Measurements from ENCODE around the gene MYH14.

Gene MYH14

DNA sequence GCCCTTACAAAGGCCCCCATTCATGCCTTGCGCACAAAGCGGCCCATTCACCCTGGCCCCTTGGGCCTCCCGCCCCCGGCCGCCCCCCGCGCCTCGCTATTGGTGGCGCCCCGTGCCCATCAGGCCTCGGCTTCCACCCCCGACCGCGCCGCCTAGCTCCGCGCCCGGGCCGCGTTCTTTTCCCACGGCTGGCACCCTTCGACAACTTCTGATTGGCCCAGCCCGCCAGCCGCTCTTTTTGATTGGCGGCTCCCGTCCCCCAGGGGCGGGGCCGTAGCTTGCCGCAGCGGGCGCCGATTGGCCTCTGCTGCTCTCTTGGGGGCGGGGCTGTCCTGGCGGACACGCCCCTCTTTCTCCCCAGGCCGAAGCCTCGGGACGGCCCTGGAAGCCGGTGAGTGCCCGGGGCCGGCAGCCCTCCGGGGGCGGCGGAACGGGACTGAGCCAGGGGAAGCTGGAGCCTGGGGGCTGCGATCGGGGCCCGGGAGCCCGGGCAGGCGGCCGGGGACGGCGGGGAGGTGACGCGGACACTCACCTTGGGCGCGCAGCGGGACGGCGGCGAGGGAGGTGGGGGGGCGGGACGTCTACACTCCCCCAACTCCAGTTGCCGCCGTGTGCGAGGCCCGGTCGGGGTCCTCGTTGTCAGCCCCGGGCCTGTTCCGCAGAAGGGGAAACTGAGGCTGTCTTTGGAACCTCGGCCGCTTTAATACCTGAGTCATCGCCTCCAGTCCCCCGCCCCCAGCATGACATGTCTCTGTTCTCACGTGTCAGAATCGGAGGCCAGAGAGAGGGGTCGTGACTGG is at the start of gene MYH14:
Gene MYH14 (plus strand): TSS at position 342 of the 800 bp plus-strand sequence. CDS start 6,744 bp downstream, outside the sequence.
- no peak for DNase-seq (ENCODE audit: low read depth, low spot score)

DNA sequence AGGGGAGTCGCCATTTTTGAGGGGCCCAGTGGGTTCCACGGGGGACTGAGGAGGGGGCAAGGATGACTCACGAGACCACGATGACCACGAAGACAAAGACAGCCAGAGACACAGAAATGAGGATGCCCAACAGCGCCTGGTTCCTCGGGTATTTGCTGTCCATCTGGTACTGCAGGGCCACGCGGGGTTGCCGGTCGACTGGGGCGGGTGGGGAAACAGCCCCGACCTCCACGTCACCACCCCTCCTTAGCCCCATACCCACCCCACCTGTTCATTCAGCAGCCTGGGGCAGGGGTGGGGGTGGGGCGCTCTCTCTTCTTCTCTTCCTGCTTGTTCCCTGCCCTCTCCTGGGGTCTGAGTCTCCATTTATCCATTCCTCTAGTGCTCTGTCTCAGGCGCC is 48.9 kb upstream of the MYH14 start:
- DNase-seq (ENCODE audit: low read depth, low spot score): no peak

DNA sequence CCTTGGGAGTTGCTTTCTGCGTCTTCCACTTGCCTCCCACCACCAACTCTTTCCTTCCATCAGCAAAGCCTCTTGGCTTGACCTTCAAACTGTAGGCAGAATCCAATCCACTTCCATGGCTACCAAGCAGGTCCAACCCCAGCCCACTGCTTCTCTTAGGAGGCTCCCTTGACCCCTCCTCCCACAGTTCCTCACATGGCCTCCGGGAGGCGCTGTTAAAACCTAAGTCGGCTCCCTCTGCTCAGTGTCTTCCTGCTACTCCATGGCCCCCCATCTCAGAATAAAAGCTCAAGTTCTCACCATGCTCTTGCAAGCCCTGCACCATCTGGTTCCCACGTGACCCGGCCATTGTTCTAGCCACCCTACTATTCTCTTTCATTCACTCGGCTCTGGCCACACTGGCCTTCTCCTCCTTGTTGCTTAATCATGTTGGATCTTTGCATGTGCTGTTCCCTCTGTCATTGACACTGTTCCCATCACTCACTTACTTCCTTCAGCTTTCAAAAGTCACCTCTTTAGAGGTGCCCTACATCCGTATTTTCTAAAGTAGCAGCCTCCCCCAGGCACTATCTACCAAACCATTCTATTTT is 47.8 kb upstream of the MYH14 start:
- DNase-seq (ENCODE audit: low read depth, low spot score): no peak

DNA sequence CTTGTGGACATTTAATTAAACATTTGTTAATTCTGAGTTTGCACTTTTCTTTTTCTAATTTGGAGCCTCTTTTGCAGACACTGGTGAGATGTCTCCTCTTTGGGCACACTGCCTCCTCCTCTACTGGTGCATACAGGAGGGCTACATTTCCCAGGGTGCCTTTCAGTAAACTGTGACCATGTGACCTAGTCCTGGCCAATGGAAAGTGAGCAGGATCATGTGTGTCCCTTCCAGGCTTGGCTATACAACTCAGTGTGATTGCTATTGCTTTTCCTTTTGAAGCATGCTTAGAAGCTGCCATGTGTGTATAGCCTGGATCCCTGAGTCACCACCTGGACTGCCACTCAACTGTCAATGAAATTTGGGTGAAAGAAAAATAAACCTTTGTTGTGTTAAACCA is 44.8 kb upstream of the MYH14 start:
- no peak for DNase-seq (ENCODE audit: low read depth, low spot score)

DNA sequence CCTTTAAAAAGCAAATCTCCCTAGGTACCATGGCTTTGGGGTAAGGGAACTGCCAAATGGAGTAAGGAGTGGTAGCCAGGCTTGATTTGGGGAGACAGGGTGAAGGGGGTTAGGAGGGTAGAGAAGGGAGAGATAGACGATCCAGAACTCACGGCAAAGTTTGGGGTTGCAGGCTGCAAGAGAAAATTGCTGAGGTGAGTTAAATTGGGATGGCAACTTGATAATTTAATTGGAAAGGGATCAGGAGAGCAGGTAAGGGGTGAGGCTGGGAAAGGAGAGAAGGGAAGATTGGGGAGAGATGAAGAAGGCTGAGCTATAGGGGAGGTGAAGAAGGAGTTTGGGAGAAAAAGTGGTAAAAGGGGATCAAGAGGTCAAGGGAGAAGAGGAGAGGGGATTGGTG is 44.3 kb upstream of the MYH14 start:
- no peak for DNase-seq (ENCODE audit: low read depth, low spot score)

DNA sequence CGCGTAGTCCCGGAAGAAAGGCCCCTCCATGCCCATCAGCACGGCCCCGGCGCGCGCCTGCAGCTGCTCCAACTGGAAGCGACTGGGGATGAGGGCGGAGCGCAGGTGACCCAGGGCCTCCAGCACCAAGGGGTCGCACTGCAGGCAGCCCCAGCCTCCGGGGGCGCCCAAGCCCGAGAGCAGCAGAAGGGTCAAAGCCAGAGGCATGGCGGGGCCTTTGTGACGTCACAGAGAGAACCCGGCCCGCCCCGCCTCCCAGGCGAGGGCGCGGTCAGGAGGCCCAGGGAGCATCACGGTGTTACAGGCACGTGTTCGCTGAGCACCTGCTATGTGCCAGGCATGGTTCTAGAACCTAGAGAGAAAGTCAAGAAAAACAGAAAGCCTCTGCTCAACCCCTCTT is 40.4 kb upstream of the MYH14 start, which contains the start of gene IZUMO2:
Gene IZUMO2 (minus strand): TSS at position 294 of the 400 bp plus-strand sequence. CDS start 87 bp downstream, at position 207.
- no peak for DNase-seq (ENCODE audit: low read depth, low spot score)

DNA sequence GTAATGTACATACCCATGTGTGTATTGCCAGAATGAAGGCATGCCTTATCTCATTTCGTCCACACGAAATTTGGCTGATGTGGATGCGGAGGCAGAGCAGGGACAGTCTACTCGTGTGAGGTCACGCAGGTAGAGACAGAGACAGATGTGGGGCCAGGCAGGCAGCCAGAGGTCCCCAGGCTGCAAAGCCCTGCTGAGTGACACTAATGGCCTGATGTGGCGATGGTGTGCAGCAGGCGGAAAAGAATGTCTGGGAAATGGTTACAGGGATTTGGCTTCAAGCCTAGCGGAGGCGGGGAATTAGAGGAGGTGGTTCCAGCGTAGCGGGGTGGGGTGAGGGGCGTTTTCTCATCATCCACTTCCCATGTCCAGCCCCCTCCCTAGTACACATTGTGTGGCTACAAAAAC is 36.1 kb upstream of the MYH14 start:
- DNase-seq (ENCODE audit: low read depth, low spot score): no peak

DNA sequence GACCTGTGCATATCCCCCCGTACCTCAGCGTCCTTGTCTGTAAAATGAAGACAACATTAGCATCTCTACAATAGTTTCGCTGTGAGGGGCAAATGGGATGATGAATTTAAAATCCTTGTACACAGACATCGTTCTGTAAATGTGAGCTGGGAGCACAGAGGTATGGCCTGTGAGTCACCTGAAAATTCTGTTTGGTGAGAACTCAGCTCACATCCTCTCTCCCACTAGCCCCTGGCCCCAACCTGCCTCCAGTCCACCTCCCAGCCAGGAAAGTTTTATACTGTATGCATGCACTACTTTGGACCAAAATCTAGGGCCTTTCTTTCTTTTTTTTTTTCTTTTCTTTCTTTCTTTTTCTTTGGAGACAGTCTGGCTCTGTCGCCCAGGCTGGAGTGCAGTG is 31.7 kb upstream of the MYH14 start:
- DNase-seq (ENCODE audit: low read depth, low spot score): no peak

DNA sequence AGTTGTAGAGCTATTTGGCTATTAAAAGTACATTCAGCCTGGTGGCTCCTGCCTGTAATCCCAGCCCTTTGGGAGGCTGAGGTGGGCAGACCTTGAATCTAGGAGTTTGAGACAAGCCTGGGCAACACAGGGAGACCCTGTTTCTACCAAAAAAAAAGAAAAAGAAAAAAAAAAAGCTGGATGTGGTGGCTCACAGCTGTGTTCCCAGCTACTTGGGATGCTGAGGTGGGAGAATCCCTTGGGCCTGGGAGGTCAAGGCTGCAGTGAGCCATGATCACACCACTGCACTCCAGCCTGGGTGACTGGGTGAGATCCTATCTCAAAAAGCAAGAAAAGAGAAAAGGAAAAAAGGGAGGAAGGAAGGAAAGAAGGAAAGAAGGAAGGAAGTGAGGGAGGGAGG is 30.7 kb upstream of the MYH14 start:
- no peak for DNase-seq (ENCODE audit: low read depth, low spot score)

DNA sequence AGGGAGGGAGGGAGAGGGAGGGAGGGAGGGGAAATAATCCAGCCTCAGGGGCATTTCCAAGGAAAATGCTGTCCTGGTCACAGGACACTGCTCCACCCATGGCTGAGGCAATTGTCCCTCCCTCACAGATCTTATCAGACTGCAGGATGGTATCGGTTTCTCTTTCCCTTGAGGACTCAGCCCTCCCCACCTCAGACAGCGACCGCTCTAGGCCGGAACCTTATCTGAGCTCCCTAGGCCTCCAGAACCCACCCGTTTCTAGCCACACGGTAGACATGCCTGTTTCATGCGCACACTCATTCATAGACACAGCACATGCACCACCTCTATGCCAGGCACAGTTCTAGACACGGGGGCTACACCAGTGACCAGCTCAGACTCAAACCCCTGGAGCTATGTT is 30.3 kb upstream of the MYH14 start:
- no peak for DNase-seq (ENCODE audit: low read depth, low spot score)

DNA sequence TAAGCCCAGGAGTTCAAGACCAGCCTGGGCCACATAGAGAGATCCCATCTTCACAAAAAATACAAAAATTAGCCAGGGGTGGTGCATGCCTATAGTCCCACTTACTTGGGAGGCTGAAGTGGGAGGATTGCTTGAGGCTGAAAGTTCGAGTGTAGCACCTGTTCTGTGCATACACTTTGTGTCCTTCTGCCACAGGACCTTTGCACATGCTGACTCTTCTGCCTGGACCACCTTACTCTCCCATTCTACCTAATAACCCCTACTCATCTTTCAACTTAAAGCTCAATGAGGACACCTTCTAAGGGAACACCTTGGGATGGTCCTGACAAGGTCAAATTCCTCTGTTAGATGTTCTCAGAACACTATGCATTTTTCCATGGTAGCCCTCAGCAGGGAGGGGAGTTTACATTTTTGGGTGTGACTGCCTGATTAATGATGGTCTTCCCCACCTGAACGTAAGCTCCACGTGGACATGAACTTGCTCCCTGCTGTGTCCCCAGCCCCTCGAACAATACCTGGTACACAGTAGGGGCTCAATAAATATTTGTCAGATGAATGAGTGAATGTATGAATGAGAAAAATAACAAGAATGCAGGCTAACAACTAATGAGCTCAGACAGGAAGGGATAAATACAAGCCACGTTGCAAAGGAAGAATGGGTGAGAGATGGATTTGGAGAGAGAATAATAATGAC is 29.2 kb upstream of the MYH14 start:
- DNase-seq (ENCODE audit: low read depth, low spot score): no peak

DNA sequence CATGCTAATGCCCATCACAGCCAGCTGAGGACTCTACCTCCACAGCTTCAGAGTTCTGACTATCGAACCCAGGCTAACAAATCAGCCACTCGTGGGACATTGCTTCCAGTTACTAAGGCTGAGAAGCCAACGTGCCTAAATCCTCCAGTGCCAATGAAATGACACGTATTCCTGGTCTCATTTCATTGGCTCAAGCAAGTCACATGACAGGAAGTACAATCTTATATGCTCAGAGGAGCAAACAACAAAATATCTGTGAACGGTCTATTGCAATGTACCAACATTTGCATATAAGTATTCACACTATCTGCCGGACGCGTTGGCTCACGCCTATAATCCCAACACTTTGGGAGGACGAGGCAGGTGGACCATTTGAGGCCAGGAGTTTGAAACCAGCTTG is 27.5 kb upstream of the MYH14 start:
- DNase-seq (ENCODE audit: low read depth, low spot score): no peak

DNA sequence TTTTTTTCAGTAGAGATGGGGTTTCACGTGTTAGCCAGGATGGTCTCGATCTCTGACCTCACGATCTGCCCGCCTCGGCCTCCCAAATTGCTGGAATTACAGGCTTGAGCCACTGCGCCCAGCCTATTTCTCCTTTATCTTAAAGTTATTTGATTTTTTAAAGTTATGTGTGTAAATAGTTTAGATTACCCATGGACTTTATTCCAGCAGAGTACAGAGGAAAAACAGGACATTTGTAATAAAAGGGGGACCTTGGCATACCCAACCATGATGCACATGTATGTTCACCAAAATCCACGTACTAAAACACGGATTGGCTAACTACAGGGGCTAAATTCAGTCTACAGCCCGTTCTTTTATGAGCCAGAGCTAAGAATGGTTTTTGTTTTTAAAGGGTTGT is 26.6 kb upstream of the MYH14 start:
- DNase-seq (ENCODE audit: low read depth, low spot score): no peak

DNA sequence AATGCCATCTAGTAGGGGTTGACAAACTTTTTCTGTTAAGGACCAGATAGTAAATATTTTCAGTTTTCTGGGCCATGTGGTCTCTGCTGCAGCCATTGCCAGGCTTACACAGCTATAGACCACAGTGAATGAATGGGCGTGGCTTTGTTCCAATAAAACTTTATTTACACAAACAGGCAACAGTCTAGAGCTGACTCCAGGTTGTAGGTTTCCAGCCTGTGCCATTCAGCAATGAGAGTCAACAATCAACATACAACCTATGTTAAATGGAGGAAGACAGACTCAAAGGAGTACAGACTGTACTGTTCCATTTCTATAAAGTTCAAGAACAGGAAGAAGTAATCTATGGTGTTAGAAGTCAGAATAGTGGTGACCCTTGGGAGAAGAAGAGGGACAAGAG is 25.1 kb upstream of the MYH14 start:
- DNase-seq (ENCODE audit: low read depth, low spot score): no peak

DNA sequence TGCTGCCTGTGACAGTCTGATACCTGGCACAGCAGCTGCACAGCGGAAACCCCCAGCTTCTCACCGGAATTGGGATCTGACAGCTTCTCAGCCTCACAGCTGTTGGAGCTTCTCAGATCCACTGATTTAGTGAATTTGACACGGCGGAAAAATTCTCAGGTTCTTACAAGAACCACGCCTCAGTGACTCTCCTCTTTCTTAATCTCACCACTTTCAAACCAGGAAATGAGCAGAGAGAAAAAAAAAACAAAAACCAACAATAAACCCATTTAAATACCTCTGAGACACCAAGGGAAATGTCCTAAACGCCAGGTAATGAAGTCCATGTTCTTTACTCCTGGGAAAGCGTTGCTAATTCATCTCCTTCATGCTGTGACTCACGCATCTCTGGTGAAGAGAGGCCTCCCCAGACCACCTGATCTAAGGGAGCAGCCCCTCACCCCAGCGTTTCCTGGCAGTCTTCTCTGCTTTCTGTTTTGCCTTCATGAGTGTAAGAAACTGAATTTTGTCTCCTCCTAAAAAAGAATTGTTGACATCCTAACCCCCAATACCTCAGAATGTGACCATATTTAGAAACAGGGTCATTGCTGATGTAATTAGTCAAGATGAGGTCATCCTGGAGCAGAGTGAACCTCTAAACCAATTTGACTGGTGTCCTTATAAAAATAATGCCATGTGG is 24.4 kb upstream of the MYH14 start:
- DNase-seq (ENCODE audit: low read depth, low spot score): no peak

DNA sequence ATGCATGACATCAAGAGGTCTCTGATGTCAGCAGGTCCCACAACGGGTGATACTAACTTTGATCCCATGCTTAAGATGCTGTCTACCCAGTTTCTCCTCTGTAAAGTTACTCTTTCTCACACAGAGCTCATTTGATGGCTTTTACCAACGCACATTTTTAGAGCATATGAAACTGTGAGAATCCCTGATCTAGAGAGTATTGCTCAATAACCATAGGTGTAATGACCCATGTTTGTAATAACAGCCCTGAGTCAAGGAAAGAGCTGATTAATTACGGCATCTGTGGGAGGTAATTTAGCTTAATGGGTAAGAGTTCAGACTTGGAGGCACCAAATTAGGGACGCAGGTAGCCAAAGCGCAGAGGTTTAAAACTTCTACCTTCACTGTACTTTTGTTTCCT is 22.3 kb upstream of the MYH14 start:
- no peak for DNase-seq (ENCODE audit: low read depth, low spot score)

DNA sequence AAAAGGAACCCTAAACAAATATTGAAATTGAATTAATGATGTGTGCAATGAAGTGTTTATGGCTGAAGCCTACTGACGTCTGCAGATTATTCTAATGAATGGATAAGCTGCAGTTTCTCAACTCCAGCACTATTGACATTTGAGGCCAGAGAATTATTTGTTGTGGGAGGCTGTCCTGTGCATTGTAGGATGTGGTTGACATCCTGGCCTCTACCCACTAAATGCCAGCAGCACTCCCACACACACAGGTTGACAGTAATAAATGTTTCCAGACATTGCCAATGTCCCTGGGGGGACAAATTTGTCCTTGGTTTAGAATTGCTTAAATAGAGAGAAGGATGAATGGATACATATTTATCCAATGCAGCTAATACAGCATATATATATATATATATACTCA is 19.2 kb upstream of the MYH14 start:
- DNase-seq (ENCODE audit: low read depth, low spot score): no peak

DNA sequence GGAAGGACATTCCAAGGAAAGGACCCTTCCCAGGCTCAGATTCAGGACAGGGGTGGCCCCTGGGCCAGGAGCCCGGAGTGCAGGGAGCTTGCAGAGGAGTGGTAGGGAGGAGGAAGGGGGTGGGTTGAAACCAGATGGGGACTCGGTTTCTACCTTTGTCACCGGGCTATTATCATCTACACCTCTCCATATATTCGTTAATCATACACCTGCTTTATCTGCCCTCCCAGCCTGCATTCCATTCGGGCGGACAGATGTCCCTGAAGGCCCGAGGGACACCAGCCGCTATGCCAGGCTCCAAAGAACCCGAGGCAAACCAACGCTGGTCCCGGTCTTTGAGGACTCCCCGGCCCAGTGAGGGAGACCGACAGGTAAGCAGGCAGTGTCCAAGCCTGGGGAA is 15.5 kb upstream of the MYH14 start:
- no peak for DNase-seq (ENCODE audit: low read depth, low spot score)

DNA sequence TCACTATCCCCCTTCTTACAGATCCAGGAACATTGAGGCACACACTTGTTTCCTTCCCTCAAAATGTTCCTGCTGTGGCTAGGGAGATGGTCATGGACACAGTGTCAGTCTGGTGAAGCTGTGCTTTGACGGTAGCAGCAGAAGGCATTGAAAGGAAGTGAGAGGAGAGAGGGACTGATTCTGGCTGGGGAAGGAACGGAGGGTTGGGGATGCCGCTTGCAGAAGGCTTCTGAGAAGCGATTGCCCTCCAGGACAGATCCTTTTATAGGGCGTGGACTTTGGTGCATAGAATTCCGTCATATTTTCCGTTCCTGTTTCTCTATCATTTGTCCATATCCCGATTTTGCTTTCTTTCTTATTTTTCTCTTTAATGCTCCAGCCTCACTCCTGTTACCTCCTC is 14.1 kb upstream of the MYH14 start:
- no peak for DNase-seq (ENCODE audit: low read depth, low spot score)

DNA sequence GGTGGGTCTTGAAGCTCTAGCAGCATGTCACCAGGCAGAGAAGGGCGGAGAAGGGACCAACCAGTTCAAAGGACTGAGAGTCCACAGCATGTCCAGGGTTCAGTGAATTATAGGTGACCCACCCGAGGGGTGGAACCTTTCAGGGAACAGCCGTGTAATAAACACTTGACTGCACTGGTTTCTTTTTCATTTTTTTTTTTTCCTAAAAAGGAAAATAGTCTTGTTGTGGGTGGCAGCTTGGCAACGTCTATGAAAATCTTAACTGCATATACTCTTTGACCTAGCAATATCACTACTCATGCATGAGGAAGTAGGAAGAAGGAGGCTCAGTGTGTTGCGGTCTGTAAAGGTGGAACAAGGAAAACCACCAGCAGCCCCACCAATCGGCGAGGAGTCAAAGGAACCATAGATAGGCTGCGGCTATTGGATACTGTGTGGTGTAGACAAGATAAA is 13.0 kb upstream of the MYH14 start:
- DNase-seq (ENCODE audit: low read depth, low spot score): no peak

DNA sequence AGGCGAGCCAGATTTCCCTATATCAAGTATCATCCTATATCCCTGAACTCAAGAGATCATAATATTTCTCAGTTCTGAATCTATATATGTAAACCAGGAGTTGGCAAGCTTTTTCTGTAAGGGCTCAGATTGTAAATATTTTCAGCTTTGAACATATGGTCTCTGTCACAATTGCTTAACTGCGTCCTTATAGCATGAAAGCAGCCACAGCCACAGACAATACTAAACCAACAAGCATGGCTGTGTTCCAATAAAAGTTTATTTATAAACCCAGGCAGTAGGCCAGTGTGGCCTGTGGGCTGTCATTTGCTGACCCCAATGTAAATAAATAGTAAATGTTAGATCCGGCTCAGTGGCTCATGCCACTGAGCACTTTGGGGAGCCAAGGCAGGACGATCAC is 12.2 kb upstream of the MYH14 start:
- no peak for DNase-seq (ENCODE audit: low read depth, low spot score)
